ENCODE data around the gene CACNA2D2.

The CACNA2D2 gene

GRCh38 chr3:50495609-50496423 is 7.6 kb downstream of the CACNA2D2 start:
- DNase-seq (ENCODE audit: low spot score), result no peak

- no peak for DNase-seq (ENCODE audit: low spot score)
These were observed 9.3 kb downstream of the CACNA2D2 start for GRCh38 chr3:50494126-50494525.

GRCh38 chr3:50493623-50494022 is 9.8 kb downstream of the CACNA2D2 start:
- no peak for DNase-seq (ENCODE audit: low spot score)

GRCh38 chr3:50493086-50493485 is 10.3 kb downstream of the CACNA2D2 start:
- no peak for DNase-seq (ENCODE audit: low spot score)

DNA sequence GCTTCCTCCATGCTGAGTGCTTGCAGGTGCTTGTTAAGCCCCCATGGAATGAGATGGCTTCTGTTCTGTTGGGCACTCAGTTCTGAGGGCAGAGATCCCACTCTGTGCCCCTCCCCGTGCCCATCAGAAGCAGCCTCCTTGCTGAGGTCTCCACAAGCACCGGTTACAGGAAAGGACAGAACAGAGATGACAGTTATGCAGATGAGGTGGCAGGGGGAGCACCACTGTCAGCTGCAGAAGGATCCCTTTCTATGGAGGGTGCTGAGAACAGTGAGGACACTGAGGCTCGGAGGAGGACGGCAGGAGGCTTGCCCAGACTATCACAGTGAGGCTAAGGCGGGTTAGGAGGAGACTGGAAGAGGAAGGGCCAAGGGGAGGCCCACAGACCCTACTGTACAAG is 12.4 kb downstream of the CACNA2D2 start:
- no peak for DNase-seq (ENCODE audit: low spot score)

- DNase-seq (ENCODE audit: low spot score), result no peak
These were observed 13.0 kb downstream of the CACNA2D2 start for GRCh38 chr3:50490424-50490823.

DNA sequence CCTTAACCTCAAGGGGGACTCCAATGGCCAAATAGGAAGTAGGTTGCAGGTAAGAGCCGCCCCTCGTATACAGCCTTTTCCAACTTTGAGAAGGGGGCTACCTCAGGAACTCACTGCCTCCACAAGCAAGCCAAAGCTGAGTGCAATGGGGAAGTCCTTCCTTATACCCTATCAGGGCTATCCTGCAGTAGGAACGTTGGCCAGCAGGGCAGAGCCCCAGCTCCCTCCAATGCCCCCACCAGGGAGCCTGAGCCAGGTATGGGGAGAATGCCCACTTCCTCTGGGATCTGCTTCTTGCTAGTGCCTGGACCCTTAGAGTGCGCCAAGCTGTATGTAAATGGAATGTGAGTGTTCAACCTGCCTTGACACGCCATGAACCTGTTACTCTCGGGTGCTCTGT is 16.3 kb downstream of the CACNA2D2 start:
- no peak for DNase-seq (ENCODE audit: low spot score)

DNA sequence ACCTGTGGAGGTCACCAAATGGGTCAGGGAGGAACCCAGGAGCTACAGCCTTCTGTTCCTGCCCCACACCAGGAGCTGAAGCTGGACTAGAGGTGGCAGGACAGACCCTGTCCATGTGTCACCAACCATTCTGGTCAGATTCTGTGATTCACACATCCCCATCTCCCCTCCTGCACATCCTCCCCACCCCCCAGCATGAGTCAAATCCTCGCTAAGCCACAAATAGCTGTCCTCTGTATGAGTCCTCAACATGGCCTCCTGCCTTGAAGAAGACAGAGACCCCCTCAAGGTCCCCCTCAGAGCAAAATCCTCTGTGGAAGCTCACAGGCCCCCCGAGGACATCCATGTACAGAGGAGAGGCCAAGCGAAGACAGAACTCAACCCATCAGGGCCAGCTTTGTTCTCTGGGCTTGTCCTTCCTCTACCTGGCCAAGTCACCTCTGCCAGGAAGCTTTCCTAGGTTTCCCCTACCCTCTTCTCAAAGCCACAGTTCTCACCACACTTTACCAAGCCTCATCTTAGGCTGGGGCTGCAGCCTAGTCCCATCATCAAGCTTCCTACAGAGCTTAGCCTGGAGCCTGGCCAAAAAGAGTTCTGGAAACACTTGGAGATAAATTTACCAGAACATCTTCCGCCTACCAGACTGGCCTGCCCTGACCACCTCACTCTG is 17.1 kb downstream of the CACNA2D2 start:
- no peak for DNase-seq (ENCODE audit: low spot score)

DNA sequence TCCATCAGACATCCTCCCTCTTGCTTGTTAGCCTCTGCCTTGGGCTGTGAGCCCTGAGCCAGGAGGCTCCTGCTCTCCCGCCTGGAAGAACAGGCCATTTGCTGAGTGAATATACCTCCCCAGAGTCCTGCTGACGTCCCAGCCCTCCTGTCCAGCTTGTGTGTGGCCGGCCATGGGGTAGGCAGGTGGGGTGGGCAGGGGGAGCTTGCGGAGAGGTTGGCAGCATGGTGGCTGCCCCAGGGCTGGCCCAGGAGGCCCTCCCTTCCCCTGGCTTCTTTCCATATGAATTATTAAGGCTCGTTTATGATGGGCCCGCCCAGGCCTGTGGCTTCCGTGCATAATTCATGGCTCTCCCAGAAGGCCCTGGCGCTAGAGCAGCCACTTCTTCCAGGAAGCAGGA is 18.7 kb downstream of the CACNA2D2 start:
- DNase-seq (ENCODE audit: low spot score), result no peak

- DNase-seq (ENCODE audit: low spot score), result no peak
These were observed 20.1 kb downstream of the CACNA2D2 start for GRCh38 chr3:50483374-50483773.

DNA sequence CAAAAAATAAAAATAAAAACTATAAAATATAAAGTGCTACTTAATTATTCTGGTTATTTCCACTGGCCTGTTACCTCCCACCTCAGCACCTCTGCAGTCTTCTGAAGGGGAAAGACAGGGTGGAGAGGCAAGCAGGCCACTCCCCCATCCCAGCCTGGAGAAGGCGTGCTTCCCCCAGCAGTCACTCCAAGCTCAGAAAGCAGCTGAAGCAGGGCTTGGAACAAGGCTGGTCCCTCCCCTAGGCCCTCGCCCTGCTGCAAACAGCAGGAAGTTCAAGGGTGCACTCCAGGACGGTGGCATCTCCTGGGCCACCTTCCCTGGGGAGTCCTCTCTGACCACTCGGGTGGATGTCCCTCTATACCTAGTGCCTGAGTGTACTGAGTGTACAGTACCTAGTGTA is 21.4 kb downstream of the CACNA2D2 start:
- DNase-seq (ENCODE audit: low spot score), result no peak

DNA sequence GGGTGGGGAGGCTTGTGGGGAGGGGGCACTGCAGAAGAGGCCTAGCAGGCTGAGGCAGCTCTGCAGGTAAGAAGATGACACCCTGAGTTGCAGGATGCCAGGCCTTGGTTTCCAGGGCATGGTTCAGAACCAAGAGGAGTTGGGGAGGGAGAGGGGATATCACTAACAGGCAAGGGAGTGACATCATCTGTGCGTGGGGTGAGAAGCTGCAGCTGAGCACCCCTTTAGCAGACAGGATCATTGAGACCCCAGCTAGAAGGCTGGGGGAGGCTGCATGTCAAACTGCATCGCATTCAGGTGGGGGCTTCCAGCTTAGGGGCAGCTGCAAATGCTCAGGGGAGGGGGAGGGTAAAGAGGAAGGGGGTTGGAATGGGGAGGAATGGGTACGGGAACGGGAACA is 23.0 kb downstream of the CACNA2D2 start:
- DNase-seq (ENCODE audit: low spot score), result no peak

GRCh38 chr3:50479523-50479922 is 23.9 kb downstream of the CACNA2D2 start:
- no peak for DNase-seq (ENCODE audit: low spot score)

GRCh38 chr3:50478671-50479260 is 24.7 kb downstream of the CACNA2D2 start:
- DNase-seq (ENCODE audit: low spot score), result no peak

- no peak for DNase-seq (ENCODE audit: low spot score)
These were observed 25.4 kb downstream of the CACNA2D2 start for GRCh38 chr3:50478051-50478450.

GRCh38 chr3:50475348-50475747 is 28.1 kb downstream of the CACNA2D2 start:
- no peak for DNase-seq (ENCODE audit: low spot score)

GRCh38 chr3:50474717-50475116 is 28.7 kb downstream of the CACNA2D2 start:
- no peak for DNase-seq (ENCODE audit: low spot score)

DNA sequence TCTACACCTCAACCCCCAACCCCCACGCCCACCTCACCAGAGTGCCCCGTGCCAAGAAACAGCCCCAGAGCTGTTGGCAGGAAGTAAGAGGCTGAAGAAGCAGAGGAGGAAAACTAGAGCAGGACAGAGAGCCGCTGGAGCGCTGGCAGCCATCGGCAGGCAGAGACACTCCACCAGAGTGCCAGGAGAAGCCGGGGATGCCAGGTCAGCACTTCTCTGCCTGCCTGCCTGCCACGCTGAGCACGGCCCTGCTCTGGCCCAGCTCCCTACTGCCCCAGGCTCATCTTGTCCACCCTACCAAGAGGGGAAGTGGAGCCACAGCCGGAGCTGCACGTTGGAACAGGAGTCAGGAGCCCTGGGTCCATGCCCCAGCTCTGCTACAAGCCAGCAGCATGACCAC is 29.7 kb downstream of the CACNA2D2 start:
- DNase-seq (ENCODE audit: low spot score), result no peak

DNA sequence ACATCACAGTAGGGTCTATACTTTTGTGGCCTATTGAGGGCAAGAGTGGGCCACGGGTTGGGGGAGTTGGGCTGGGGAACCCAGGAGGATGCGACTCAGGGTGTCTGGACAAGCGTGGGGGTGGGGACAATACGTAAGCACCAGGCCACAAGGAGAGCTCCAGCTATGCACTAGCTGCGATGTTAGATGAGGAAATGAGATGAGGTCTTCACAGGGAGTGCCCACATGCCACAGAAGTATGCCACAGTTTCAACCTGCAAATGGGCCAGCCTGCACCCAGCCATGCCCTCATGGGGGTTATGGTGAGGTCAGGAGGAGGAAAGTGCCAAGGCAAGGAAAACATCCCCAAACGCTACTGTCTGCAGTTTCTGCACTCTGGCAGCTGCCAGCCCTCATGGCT is 30.5 kb downstream of the CACNA2D2 start:
- DNase-seq (ENCODE audit: low spot score), result no peak

DNA sequence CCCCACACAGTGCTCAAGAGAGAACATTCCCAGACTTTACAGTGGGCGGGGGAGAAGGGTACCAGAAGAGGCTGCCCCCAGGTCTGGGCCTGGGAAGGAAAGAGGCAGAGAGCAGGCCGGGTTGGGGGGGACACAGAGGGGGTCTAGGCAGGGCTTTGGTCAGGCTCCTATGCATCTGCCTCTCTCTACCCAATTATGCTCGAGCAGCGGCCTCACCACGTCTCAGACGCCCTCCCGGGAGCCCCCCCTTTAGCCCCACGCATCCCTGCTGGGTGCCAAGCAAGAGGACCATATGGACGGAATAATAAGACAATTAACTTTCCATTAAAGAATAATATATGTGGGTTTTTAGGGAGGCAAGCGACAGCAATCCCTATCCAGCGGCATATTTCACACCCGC is 32.8 kb downstream of the CACNA2D2 start:
- DNase-seq (ENCODE audit: low spot score), result no peak

GRCh38 chr3:50467919-50468318 is 35.5 kb downstream of the CACNA2D2 start:
- DNase-seq (ENCODE audit: low spot score), result no peak

- DNase-seq (ENCODE audit: low spot score), result no peak
These were observed 37.3 kb downstream of the CACNA2D2 start for GRCh38 chr3:50466177-50466576.

DNA sequence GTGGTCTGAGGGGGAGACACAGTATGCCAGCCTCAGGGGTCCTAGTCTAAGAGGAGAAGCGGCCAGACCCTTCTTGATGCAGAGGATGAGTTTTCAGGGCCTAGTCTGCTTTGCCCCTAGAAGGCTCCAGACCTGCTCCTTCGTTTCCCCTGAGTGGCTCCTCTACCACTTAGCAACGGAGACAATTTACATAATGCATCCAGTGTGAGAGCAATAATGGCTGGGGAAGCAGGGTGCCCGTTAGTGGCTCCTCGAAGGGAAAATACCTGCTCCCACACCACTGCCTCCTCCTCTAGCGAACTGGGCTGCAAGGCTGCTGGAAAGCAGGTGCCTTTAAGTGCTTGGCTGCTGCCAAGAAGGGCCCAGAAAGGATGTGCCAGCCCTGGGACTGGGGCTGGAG is 38.9 kb downstream of the CACNA2D2 start:
- no peak for DNase-seq (ENCODE audit: low spot score)

Measured in HuH-7.5 (cell line).